IPS DF 19.7 (cell line): ENCODE measurements around the gene TMEM255A.

Experiments used
- DNase-seq: peaks from one replicate; pipeline ENCODE4 v3.0.0-alpha.2; 2013; ENCODE audit warnings: low read depth, low spot score

The TMEM255A gene

DNA sequence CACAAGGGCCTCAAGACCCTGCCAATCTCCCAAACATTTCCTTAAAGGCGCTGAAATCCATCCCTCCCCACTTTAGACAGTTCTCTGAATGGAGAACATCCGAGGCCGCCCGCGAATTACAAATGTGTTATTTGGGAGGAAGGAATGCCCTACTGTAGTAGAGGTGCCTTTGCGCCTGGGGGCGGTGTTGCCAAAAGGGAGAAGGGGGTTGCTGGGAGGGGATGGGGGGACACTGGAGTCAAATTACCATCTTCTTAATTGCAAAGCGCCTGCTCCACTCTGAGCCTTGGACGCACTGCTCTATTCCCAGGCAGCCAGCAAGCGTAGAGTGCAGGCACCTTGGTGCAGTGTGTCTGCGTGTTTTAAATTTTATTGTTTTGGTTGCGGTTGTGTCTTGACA is 2.7 kb downstream of the TMEM255A start:
- no peak for DNase-seq

- DNase-seq = no peak
These were observed 4.6 kb downstream of the TMEM255A start for GRCh38 chrX:120306630-120307029.

DNA sequence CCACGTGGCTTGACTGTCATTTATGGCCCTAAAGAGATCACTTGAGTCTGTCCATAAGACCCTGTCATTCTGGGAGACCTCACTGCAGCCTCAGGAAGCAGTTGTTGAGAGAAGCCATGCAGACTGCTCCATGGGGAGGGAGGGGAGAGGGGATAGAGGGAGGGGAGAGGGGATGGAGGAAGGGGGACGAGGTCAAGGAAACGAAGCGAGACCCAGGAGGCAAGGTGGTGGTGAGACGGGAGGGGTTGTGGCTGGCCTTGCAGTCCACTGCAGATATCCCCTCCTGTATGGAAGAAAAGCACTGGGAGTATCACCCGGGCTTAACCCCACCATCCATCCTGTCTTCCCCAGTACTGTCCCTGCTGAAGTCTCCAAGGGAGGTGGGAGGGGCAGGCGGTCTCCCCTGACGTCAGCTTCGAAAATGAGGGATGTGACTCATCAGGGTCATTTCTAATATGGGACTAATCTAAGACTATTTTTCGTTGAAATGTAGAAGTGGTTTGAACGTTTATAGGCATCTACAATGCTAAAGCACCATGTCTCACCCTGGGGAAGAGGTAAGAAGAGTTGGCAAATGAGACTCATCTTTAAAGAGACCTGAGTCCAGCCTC is 5.6 kb downstream of the TMEM255A start:
- no peak for DNase-seq

DNA sequence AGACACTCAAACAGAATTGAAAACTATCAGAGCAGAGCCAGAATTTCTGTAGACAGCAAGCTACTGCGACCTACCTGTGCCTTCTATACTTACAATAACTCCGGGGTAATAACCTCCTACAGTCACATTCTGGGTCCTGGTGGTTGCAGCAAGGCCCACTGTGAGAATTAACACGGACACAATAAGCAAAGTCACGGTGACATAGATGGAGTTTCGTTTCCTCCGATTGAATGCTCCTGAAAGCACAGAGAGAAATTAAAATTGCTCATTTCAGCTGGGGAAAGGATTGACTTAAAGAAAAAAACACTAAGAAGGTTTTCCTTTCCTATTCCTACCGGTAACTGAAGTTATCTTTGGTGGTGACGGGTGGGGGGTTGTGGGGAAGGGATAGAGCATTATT is 7.0 kb downstream of the TMEM255A start:
- DNase-seq = no peak

GRCh38 chrX:120302434-120302833 is 8.8 kb downstream of the TMEM255A start:
- DNase-seq = no peak

- no peak for DNase-seq
These were observed 9.3 kb downstream of the TMEM255A start for GRCh38 chrX:120301960-120302359.

- no peak for DNase-seq
These were observed 9.8 kb downstream of the TMEM255A start for GRCh38 chrX:120301497-120301896.

GRCh38 chrX:120299928-120300327 is 11.3 kb downstream of the TMEM255A start:
- no peak for DNase-seq

DNA sequence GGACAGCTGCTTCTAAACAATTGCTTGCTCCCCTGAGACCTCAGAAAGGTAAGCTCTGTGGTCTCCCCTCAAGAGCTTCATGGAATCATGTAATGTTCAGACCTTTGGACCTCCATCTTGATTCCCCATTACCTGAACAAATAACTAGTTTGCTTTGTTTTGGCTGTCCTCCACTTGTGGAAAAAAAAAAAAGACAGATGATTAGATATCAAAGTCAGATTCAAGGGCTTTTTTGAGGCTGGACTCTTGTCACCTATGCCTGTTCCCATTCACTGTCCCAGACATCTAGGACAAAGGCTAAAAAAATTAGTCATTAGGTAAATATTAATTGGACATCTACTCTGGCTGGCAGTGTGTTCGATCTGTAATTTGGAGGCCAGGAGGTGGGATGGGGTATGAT is 13.3 kb downstream of the TMEM255A start:
- DNase-seq = no peak

DNA sequence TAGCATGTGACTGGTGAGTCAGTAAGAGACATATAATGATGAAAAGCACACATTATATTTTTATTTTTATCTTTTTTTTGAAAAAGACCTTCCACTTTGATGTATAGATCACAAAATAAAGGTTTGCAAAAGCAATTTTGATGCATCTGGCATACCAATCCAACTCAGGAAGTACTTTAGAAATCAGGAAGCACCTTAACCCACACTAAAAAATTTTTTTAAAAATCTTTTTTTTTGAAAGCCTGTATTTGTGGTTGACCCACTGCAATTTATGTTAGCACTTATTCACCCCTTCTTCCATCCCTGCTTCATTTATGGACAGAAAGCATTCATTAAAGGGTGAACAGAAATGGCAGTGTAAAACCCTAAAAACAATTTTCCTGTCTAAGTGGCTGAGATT is 16.6 kb downstream of the TMEM255A start:
- DNase-seq = no peak

GRCh38 chrX:120293015-120293414 is 18.2 kb downstream of the TMEM255A start:
- DNase-seq = no peak

- DNase-seq = no peak
These were observed 20.1 kb downstream of the TMEM255A start for GRCh38 chrX:120291211-120291610.

- DNase-seq = no peak
These were observed 21.2 kb downstream of the TMEM255A start for GRCh38 chrX:120290107-120290506.

GRCh38 chrX:120287513-120288112 is 23.6 kb downstream of the TMEM255A start:
- DNase-seq = no peak

DNA sequence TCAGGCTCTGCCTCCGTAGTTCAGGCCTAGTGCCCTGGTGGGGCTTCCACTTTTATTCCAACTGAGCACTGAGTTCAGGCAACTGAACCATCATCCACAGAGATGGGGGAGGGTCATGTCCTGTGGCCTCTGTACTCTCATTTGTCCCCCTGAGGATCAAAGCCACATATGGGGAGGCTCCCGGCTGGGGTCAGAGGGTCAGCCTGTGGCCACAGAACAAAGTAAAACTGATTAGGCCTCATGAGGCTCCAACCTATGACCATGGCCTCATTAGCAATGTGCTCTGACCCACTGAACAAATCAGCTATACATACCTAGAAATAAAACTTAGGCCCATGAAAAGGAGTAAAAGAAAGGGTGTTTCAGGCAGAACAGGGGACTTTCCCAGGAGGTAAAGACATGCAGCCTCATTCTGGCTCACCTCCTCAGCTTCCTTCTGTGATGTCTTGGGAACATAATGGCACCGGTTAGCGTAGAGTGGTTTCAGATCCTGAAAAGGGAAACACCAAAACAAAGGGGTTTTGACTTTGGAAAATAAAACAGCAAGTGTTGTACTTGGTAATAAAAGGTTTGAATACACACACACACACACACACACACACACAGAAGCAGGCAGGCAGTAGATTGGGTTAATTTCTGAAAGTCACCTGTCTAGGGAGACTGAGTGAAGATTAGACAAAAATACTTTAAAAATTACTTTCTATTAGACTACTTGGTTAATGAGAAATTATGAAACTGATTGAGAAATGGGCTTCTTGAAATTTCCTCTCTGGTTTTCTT is 24.3 kb downstream of the TMEM255A start:
- DNase-seq = no peak

- DNase-seq = no peak
These were observed 28.6 kb downstream of the TMEM255A start for GRCh38 chrX:120282697-120283096.

DNA sequence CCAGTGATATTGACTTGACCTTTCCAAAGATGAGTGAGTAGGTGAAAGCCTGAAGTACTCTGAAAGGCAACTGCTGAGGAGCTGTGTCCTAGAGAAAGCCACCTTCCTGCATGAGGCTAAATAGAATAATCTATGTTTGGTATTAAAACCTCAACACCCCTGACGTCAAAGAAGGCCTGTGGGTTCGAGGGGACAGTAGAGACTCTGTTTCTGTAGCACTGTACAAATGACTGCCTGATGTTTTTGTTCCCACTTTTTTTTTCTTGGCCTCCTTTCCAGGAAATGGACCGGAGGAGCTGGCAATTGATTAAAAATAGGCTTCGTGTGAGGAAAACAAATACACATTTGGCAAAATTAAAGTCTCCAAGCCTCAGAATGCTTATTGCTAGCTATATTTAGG is 29.5 kb downstream of the TMEM255A start:
- DNase-seq = no peak

DNA sequence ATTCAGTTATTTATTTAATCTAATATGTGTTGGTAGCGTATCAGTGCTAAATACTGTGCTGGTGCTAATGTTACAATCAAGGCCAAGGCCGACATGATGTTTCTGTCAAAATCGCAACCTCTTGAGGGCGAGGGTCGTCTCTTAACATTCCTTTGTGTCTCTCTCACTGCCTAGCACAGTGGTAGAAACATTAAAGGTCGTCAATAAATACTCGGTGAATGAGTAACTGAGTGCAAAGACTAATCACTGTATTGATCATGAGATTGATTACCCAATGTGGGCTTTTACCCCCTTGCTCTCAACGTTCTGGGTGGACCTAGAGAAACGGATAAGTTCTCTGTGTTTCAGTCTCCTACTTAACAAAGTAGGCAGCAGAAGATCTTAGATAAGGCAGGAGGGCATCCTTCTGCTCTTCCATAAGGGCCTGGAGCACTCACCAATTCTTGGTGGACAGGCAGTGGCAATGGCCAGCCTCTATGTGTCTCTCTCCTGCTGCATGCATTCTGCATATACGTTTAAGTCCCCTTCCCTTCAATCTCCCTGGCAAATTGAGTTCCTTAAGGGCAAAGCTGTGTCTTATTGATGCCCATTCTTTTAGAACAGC is 30.1 kb downstream of the TMEM255A start:
- no peak for DNase-seq

- peak; percentile 82 for DNase-seq
These were observed 36.3 kb downstream of the TMEM255A start for GRCh38 chrX:120274958-120275357.

DNA sequence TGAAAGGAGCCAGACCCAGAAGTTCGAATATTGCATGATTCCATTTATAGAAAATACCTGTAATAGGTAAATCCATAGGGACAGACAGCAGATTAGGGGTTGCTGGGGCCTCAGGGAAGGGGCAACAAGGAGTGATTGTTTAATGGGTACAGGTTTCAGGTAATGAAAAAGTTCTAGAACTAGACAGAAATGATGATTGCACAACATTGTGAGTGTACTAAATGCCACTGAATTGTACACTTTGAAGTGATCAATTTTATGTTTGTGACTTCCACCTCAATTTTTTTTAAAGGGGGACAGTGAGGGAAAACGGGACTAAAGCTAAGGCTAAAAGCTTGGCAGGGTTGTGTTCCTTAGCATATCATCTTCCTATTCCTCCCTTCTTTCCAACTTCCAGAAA is 37.1 kb downstream of the TMEM255A start:
- no peak for DNase-seq

- DNase-seq = no peak
These were observed 40.0 kb downstream of the TMEM255A start for GRCh38 chrX:120271218-120271617.

DNA sequence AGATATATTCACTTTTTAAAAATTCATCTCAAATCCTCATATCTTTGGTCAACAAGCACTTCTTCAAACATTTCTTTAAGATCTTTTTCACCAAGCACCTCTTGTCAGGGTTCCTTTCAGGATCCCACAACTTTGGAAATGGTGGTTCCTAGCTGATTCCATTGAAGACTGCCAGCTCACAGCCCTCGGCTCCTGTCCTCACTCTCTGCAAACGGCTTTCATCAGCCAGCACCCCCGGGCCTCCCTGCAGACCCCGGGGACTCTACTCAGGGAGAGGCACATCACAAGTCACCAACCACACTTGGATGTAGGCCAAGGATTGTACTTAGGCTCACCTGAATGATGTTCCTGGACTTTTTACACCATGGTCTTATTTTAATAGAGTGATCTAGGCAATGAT is 40.7 kb downstream of the TMEM255A start:
- no peak for DNase-seq
